OCI-LY1 (cell line): ENCODE results near the gene ANTXRL.

Experiments
- CTCF ChIP-seq: fragments of 200-600 bp; sonication (generic), shearing (Covaris generic); IDR thresholded peaks from 2 replicates; pipeline ENCODE4 v1.5.1; 2017; ENCODE audit warnings: mild to moderate bottlenecking, antibody characterized with exemption, low read length, moderate library complexity, mixed read lengths
- EZH2 ChIP-seq: fragments of 200-600 bp; sonication (generic), shearing (Covaris generic); IDR thresholded peaks from 2 replicates; pipeline ENCODE4 v1.8.0; 2017; ENCODE audit warnings: borderline replicate concordance, mixed run types, mild to moderate bottlenecking, antibody characterized with exemption, low read length, moderate library complexity, mixed read lengths

GRCh38 chr10:46277840-46278239, 9.0 kb upstream of the ANTXRL start:
- TF ChIP-seq CTCF (no peak), EZH2 (no peak)
